Thyroid gland (tissue), 4 donors: ENCODE results near the gene TNFRSF12A.

Experiments
- CTCF ChIP-seq, 6 experiments: fragments of 200-600 bp in 3 of 6; fragments of 450-650 bp in 3 of 6; sonication (generic) in 3 of 6; IDR thresholded peaks; one replicate each; pipeline ENCODE4 v1.5.1; 2016 to 2019; ENCODE audit warnings: antibody characterized with exemption in 6 of 6, mild to moderate bottlenecking in 2 of 6, inconsistent platforms in 1 of 6, moderate library complexity in 1 of 6
- POLR2A ChIP-seq, 2 donors: fragments of 450-650 bp; IDR thresholded peaks; one replicate each; pipeline ENCODE4 v1.6.1; 2017; ENCODE audit warnings: antibody characterized with exemption in 2 of 2, mild to moderate bottlenecking in 2 of 2, moderate library complexity in 1 of 2

- TF ChIP-seq CTCF (IDR thresholded peaks at IDR 0.05): no peak
- no peak for TF ChIP-seq POLR2A (IDR thresholded peaks at IDR 0.05)
Measured at GRCh38 chr16:3058139-3059030, 38.2 kb downstream of the TNFRSF12A start.
